ENCODE data around the gene PLPPR3.

DNA sequence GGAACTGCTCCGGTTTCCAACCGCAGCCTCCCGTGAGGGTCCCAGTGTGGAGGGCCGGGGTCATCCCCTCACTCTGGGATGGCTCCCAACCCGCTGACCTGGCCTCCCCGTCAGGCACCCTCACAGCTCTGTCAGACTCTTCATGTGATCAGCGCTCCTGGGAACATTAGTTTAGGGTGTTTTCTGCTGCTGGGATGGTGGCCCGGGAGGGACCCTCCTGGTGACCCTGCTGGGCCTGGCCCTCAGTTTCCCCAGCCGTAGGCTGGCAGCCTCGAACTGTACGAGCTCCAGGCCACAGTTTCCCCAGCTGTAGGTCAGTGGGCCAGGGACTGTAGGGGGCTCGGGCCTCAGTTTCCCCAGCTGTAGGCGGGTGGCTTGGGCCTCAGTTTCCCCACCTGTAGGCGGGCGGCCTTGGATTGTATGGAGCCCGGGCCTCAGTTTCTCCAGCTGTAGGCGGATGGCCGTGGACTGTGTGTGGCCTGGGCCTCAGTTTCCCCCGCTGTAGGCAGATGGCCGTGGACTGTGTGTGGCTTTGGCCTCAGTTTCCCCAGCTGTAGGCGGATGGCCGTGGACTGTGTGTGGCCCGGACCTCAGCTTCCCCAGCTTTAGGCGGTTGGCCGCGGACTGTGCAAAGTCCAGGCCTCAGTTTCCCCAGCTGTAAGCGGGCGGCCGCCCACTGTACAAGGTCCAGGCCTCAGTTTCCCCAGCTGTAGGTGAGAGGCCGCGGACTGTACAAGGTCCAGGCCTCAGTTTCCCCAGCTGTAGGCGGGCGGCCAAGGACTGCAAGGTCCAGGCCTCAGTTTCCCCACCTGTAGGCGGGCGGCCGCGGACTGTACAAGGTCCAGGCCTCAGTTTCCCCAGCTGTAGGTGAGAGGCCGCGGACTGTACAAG is 25.8 kb downstream of the PLPPR3 start:
- TF ChIP-seq CTCF (IDR thresholded peaks at IDR 0.05; ENCODE audit: low read depth, low read length, missing input control) (no peak), RAD21 (IDR thresholded peaks at IDR 0.05) (no peak), EGR1 (IDR thresholded peaks at IDR 0.05; ENCODE audit: low read depth in 2 of 2) (no peak), TAF1 (conservative IDR thresholded peaks at IDR 0.05) (no peak), GABPA (IDR thresholded peaks at IDR 0.05 in 1 of 2, conservative IDR thresholded peaks at IDR 0.05 in 1 of 2) (no peak), RXRA (IDR thresholded peaks at IDR 0.05) (no peak), SP1 (IDR thresholded peaks at IDR 0.05) (no peak), FOXA1 (IDR thresholded peaks at IDR 0.05) (no peak), JUND (IDR thresholded peaks at IDR 0.05) (no peak)
